ENCODE measurements around the gene TLE1.

- TF ChIP-seq CTCF (IDR thresholded peaks at IDR 0.05; ENCODE audit: insufficient read depth, low read length) (no peak), REST (IDR thresholded peaks at IDR 0.05; ENCODE audit: insufficient replicate concordance, low read depth) (no peak), POLR2AphosphoS5 (IDR thresholded peaks at IDR 0.05; ENCODE audit: low read depth) (no peak), GABPA (IDR thresholded peaks at IDR 0.05; ENCODE audit: low read depth) (no peak)
Observed at GRCh38 chr9:81634915-81635516, 54.3 kb downstream of the TLE1 start.
